ENCODE results near the gene RRAGC. TPM values are rescaled to one million over a fixed set of nuclear protein-coding genes. Genes with fewer than 3 reads are reported as not detected.
A peak's percentile ranks its signal among the peaks of the same experiment; 100 is the strongest.

The RRAGC gene
- total and polyA plus RNA-seq, 2 of the 13 experiments (the other 11 are each of a cell fraction or from before 2014, with no cell fraction given): 7.6 to 8.0 TPM

GRCh38 chr1:38859561-38860453 is at the start of gene RRAGC (continued):
- TF ChIP-seq, protein P1, sequence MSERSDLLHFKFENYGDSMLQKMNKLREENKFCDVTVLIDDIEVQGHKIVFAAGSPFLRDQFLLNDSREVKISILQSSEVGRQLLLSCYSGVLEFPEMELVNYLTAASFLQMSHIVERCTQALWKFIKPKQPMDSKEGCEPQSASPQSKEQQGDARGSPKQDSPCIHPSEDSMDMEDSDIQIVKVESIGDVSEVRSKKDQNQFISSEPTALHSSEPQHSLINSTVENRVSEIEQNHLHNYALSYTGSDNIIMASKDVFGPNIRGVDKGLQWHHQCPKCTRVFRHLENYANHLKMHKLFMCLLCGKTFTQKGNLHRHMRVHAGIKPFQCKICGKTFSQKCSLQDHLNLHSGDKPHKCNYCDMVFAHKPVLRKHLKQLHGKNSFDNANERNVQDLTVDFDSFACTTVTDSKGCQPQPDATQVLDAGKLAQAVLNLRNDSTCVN (CRISPR knock-in tag; IDR thresholded peaks at IDR 0.05; ENCODE audit: borderline replicate concordance): no peak
- TF ChIP-seq, protein P2, sequence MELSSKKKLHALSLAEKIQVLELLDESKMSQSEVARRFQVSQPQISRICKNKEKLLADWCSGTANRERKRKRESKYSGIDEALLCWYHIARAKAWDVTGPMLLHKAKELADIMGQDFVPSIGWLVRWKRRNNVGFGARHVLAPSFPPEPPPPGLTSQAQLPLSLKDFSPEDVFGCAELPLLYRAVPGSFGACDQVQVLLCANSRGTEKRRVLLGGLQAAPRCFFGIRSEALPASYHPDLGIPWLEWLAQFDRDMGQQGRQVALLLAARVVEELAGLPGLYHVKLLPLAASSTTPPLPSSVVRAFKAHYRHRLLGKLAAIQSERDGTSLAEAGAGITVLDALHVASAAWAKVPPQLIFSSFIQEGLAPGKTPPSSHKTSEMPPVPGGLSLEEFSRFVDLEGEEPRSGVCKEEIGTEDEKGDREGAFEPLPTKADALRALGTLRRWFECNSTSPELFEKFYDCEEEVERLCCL (CRISPR knock-in tag; IDR thresholded peaks at IDR 0.05; ENCODE audit: borderline replicate concordance): no peak
- TF ChIP-seq DNMT3B (CRISPR knock-in tag; conservative IDR thresholded peaks at IDR 0.05) (no peak), SNAPC2 (CRISPR knock-in tag; IDR thresholded peaks at IDR 0.05) (peak; percentile 42; the same call in 1 of the 2 replicates), ZKSCAN5 (CRISPR knock-in tag; IDR thresholded peaks at IDR 0.05) (no peak), HOXD1 (CRISPR knock-in tag; IDR thresholded peaks at IDR 0.05) (0 out of 2 replicates have a peak, but pooled peaks have one; percentile 22), NCOA1 (CRISPR knock-in tag; IDR thresholded peaks at IDR 0.05) (no peak), MXD1 (CRISPR knock-in tag; IDR thresholded peaks at IDR 0.05) (peak; percentile 62), ZNF205 (CRISPR knock-in tag; IDR thresholded peaks at IDR 0.05) (no peak), ELF3 (CRISPR knock-in tag; IDR thresholded peaks at IDR 0.05) (no peak), ZNF180 (CRISPR knock-in tag; IDR thresholded peaks at IDR 0.05; ENCODE audit: borderline replicate concordance, low read depth) (no peak), EEA1 (CRISPR knock-in tag; IDR thresholded peaks at IDR 0.05; ENCODE audit: borderline replicate concordance) (no peak), POLR2AphosphoS2 (IDR thresholded peaks at IDR 0.05; ENCODE audit: low read depth, low read length) (no peak), SPEN (CRISPR knock-in tag; IDR thresholded peaks at IDR 0.05; ENCODE audit: low read depth) (peak; percentile 93), ZFP36L1 (CRISPR knock-in tag; IDR thresholded peaks at IDR 0.05) (0 out of 2 replicates have a peak, but pooled peaks have one; percentile 19), SNAPC5 (CRISPR knock-in tag; IDR thresholded peaks at IDR 0.05; ENCODE audit: borderline replicate concordance) (0 out of 2 replicates have a peak, but pooled peaks have one; percentile 42)
- TF ChIP-seq, protein P3, sequence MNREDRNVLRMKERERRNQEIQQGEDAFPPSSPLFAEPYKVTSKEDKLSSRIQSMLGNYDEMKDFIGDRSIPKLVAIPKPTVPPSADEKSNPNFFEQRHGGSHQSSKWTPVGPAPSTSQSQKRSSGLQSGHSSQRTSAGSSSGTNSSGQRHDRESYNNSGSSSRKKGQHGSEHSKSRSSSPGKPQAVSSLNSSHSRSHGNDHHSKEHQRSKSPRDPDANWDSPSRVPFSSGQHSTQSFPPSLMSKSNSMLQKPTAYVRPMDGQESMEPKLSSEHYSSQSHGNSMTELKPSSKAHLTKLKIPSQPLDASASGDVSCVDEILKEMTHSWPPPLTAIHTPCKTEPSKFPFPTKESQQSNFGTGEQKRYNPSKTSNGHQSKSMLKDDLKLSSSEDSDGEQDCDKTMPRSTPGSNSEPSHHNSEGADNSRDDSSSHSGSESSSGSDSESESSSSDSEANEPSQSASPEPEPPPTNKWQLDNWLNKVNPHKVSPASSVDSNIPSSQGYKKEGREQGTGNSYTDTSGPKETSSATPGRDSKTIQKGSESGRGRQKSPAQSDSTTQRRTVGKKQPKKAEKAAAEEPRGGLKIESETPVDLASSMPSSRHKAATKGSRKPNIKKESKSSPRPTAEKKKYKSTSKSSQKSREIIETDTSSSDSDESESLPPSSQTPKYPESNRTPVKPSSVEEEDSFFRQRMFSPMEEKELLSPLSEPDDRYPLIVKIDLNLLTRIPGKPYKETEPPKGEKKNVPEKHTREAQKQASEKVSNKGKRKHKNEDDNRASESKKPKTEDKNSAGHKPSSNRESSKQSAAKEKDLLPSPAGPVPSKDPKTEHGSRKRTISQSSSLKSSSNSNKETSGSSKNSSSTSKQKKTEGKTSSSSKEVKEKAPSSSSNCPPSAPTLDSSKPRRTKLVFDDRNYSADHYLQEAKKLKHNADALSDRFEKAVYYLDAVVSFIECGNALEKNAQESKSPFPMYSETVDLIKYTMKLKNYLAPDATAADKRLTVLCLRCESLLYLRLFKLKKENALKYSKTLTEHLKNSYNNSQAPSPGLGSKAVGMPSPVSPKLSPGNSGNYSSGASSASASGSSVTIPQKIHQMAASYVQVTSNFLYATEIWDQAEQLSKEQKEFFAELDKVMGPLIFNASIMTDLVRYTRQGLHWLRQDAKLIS (CRISPR knock-in tag; IDR thresholded peaks at IDR 0.05): 0 out of 2 replicates have a peak, but pooled peaks have one; percentile 56
- TF ChIP-seq, protein P4, sequence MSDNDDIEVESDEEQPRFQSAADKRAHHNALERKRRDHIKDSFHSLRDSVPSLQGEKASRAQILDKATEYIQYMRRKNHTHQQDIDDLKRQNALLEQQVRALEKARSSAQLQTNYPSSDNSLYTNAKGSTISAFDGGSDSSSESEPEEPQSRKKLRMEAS (IDR thresholded peaks at IDR 0.05): peak; percentile 87; the same call in 1 of the 2 replicates
- TF ChIP-seq, protein P5, sequence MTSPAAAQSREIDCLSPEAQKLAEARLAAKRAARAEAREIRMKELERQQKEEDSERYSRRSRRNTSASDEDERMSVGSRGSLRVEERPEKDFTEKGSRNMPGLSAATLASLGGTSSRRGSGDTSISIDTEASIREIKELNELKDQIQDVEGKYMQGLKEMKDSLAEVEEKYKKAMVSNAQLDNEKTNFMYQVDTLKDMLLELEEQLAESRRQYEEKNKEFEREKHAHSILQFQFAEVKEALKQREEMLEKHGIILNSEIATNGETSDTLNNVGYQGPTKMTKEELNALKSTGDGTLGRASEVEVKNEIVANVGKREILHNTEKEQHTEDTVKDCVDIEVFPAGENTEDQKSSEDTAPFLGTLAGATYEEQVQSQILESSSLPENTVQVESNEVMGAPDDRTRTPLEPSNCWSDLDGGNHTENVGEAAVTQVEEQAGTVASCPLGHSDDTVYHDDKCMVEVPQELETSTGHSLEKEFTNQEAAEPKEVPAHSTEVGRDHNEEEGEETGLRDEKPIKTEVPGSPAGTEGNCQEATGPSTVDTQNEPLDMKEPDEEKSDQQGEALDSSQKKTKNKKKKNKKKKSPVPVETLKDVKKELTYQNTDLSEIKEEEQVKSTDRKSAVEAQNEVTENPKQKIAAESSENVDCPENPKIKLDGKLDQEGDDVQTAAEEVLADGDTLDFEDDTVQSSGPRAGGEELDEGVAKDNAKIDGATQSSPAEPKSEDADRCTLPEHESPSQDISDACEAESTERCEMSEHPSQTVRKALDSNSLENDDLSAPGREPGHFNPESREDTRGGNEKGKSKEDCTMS (CRISPR knock-in tag; conservative IDR thresholded peaks at IDR 0.05): no peak
